IMR-90 (cell line): Measurements from ENCODE around the gene FXYD5. TPM values are rescaled to one million over a fixed set of nuclear protein-coding genes. Genes with fewer than 3 reads are reported as not detected.

Source experiments
- ATAC-seq: fragments of 200-7000 bp; cut with Tn5 transposase; 2 replicates; pipeline ENCODE4 v1.9.1; 2020; ENCODE audit warnings: low read depth, mild to moderate bottlenecking, moderate library complexity
- BruUV-seq: library from RNA; stranded (reverse); fragments of 400-500 nt; replicated peaks from 2 replicates; lab custom pipeline; 2021; lab: Mats Ljungman, UMichigan
- CTCF ChIA-PET: fragments of 300-600 bp; formaldehyde crosslinking; extraction: SDS; loops from one replicate; lab custom pipeline; 2021; ENCODE audit warnings: antibody characterized with exemption; lab: Yijun Ruan, JAX
- POLR2A ChIA-PET: fragments of 300-600 bp; sonication (Branson Sonifier 250); formaldehyde crosslinking; loops from one replicate; lab custom pipeline; 2022; ENCODE audit warnings: antibody characterized with exemption; ENCODE audit not compliant: unreplicated experiment; lab: Charles Lee
- DNase-seq: peaks from one replicate; pipeline ENCODE4 v3.0.0; 2013
- H2AFZ ChIP-seq: replicated peaks from 2 replicates; pipeline ENCODE3; 2013; ENCODE audit warnings: low read length, mild to moderate bottlenecking; ENCODE audit not compliant: poor library complexity
- H2AK5ac ChIP-seq: 2 replicates; pipeline ENCODE4 v1.6.1; 2013; ENCODE audit warnings: low read depth, low read length, inconsistent platforms
- H2AK9ac ChIP-seq: replicated peaks from 2 replicates; pipeline ENCODE3; 2013; ENCODE audit warnings: mild to moderate bottlenecking, low read depth, low read length, moderate library complexity; ENCODE audit not compliant: poor library complexity
- H2BK120ac ChIP-seq: 2 replicates; pipeline ENCODE4 v1.6.1; 2013; ENCODE audit warnings: low read depth, low read length, inconsistent platforms
- H2BK15ac ChIP-seq: 3 replicates; pipeline ENCODE4 v1.6.1; 2013; ENCODE audit warnings: low read depth, low read length, inconsistent platforms
- H2BK20ac ChIP-seq: 2 replicates; pipeline ENCODE4 v1.6.1; 2013; ENCODE audit warnings: low read depth, mild to moderate bottlenecking, inconsistent platforms, low read length, moderate library complexity
- H2BK5ac ChIP-seq: 2 replicates; pipeline ENCODE4 v1.6.1; 2013; ENCODE audit warnings: mild to moderate bottlenecking, low read depth, low read length, inconsistent platforms; ENCODE audit not compliant: poor library complexity, severe bottlenecking
- H3K14ac ChIP-seq: replicated peaks from 2 replicates; pipeline ENCODE4 v1.6.1; 2013; ENCODE audit warnings: low read depth, low read length, inconsistent platforms
- H3K18ac ChIP-seq: 2 replicates; pipeline ENCODE4 v1.6.1; 2013; ENCODE audit warnings: low read depth, low read length, control low read depth
- H3K23ac ChIP-seq: 2 replicates; pipeline ENCODE4 v1.6.1; 2013; ENCODE audit warnings: low read depth, low read length, inconsistent platforms
- H3K27ac ChIP-seq: 2 replicates; pipeline ENCODE4 v1.5.1; 2013; ENCODE audit warnings: mild to moderate bottlenecking, control low read depth, low read length; ENCODE audit not compliant: insufficient read depth
- H3K27me3 ChIP-seq: 2 replicates; pipeline ENCODE4 v1.6.1; 2013; ENCODE audit warnings: low read length; ENCODE audit not compliant: control insufficient read depth, insufficient read depth
- H3K36me3 ChIP-seq: 2 replicates; pipeline ENCODE4 v1.6.1; 2013; ENCODE audit warnings: low read length, mixed read lengths; ENCODE audit not compliant: control insufficient read depth, insufficient read depth
- H3K4ac ChIP-seq: 2 replicates; pipeline ENCODE4 v1.6.1; 2013; ENCODE audit warnings: low read depth, low read length, inconsistent platforms
- H3K4me1 ChIP-seq: 2 replicates; pipeline ENCODE4 v1.6.1; 2013; ENCODE audit warnings: low read length, mixed read lengths; ENCODE audit not compliant: control insufficient read depth, insufficient read depth
- H3K4me2 ChIP-seq: 2 replicates; pipeline ENCODE4 v1.6.1; 2013; ENCODE audit warnings: low read depth, mild to moderate bottlenecking, control low read depth, low read length, moderate library complexity
- H3K4me3 ChIP-seq: 2 replicates; pipeline ENCODE4 v1.5.1; 2013; ENCODE audit warnings: low read depth, mild to moderate bottlenecking, control low read depth, low read length, moderate library complexity; ENCODE audit not compliant: insufficient read depth
- H3K56ac ChIP-seq: 2 replicates; pipeline ENCODE4 v1.6.1; 2013; ENCODE audit warnings: low read length, inconsistent platforms; ENCODE audit not compliant: insufficient read depth; ENCODE audit errors: extremely low read depth
- H3K79me1 ChIP-seq, 2 experiments: 2 replicates each; pipeline ENCODE4 v1.6.1; 2013; ENCODE audit warnings: low read length in 2 of 2, inconsistent platforms in 1 of 2, low read depth in 1 of 2
- H3K9ac ChIP-seq: 2 replicates; pipeline ENCODE4 v1.6.1; 2013; ENCODE audit warnings: low read depth, low read length, control low read depth
- H3K9me1 ChIP-seq: 2 replicates; pipeline ENCODE4 v1.6.1; 2013; ENCODE audit warnings: low read length, inconsistent platforms; ENCODE audit not compliant: insufficient read depth
- H3K9me3 ChIP-seq: 2 replicates; pipeline ENCODE4 v1.6.1; 2013; ENCODE audit warnings: low read length; ENCODE audit not compliant: control insufficient read depth, insufficient read depth
- H4K20me1 ChIP-seq: 2 replicates; pipeline ENCODE4 v1.6.1; 2013; ENCODE audit warnings: low read length, inconsistent platforms; ENCODE audit not compliant: insufficient read depth
- H4K5ac ChIP-seq: 2 replicates; pipeline ENCODE4 v1.6.1; 2013; ENCODE audit warnings: mild to moderate bottlenecking, low read depth, low read length, control low read depth
- H4K8ac ChIP-seq, 2 experiments: 2 replicates each; pipeline ENCODE4 v1.6.1; 2013; ENCODE audit warnings: low read depth in 2 of 2, low read length in 2 of 2, control low read depth in 1 of 2, inconsistent platforms in 1 of 2
- H4K91ac ChIP-seq: 2 replicates; pipeline ENCODE4 v1.6.1; 2013; ENCODE audit warnings: low read depth, low read length, inconsistent platforms; ENCODE audit not compliant: insufficient read depth
- BHLHE40 ChIP-seq: fragments of 150-350 bp; IDR thresholded peaks from 2 replicates; pipeline ENCODE4 v1.6.1; 2016; ENCODE audit warnings: mild to moderate bottlenecking, low read depth, low read length
- CHD1 ChIP-seq: IDR thresholded peaks from 2 replicates; pipeline ENCODE4 v1.6.1; 2012; ENCODE audit warnings: low read depth, low read length, improper control_type of control experiment
- CTCF ChIP-seq: conservative IDR thresholded peaks from 2 replicates; pipeline ENCODE4 v1.5.1; 2012; ENCODE audit warnings: mild to moderate bottlenecking, low read depth, low read length, improper control_type of control experiment
- ELK1 ChIP-seq: fragments of 150-350 bp; IDR thresholded peaks from 2 replicates; pipeline ENCODE4 v1.6.1; 2016; ENCODE audit warnings: low read depth, mild to moderate bottlenecking, low read length, moderate library complexity, borderline replicate concordance
- FOS ChIP-seq: fragments of 150-350 bp; IDR thresholded peaks from 2 replicates; pipeline ENCODE4 v1.6.1; 2016; ENCODE audit warnings: low read depth, low read length
- MAFK ChIP-seq: IDR thresholded peaks from 2 replicates; pipeline ENCODE4 v1.6.1; 2012; ENCODE audit warnings: low read depth, low read length, improper control_type of control experiment
- MXI1 ChIP-seq: IDR thresholded peaks from 2 replicates; pipeline ENCODE4 v1.6.1; 2012; ENCODE audit warnings: low read depth, mild to moderate bottlenecking, low read length, moderate library complexity, borderline replicate concordance
- NFE2L2 ChIP-seq: fragments of 150-350 bp; IDR thresholded peaks from 2 replicates; pipeline ENCODE4 v1.6.1; 2016; ENCODE audit warnings: low read depth, mild to moderate bottlenecking, low read length
- POLR2A ChIP-seq: IDR thresholded peaks from 2 replicates; pipeline ENCODE4 v1.6.1; 2012; ENCODE audit warnings: mild to moderate bottlenecking, low read depth, low read length
- RCOR1 ChIP-seq: IDR thresholded peaks from 2 replicates; pipeline ENCODE4 v1.6.1; 2012; ENCODE audit warnings: mild to moderate bottlenecking, low read length, improper control_type of control experiment; ENCODE audit not compliant: insufficient replicate concordance
- SMC3 ChIP-seq: fragments of 150-350 bp; IDR thresholded peaks from 2 replicates; pipeline ENCODE4 v1.6.1; 2016; ENCODE audit warnings: low read depth, mild to moderate bottlenecking, antibody characterized with exemption, low read length, moderate library complexity
- USF2 ChIP-seq: fragments of 150-350 bp; IDR thresholded peaks from 2 replicates; pipeline ENCODE4 v1.6.1; 2017; ENCODE audit warnings: mild to moderate bottlenecking, antibody characterized with exemption, low read length, low read depth
- WGBS, 2 experiments: methylation state at CpG; one replicate each; pipeline versions ENCODE4 v1.1.5 to v1.1.7; 2013; ENCODE audit warnings: missing lambda C conversion rate in 2 of 2; ENCODE audit not compliant: insufficient read length in 1 of 2; ENCODE audit errors: extremely low coverage in 2 of 2; 5-methylcytosine and 5-hydroxymethylcytosine counted together
- dilution Hi-C: fragments of 300-500 bp; cut with HindIII; formaldehyde crosslinking; loops from one replicate; pipeline ENCODE4 v1.14.3; 2018; ENCODE audit warnings: low sequenced_read_pairs; ENCODE audit not compliant: unreplicated experiment
- in situ Hi-C: fragments of 300-500 bp; cut with MboI; formaldehyde crosslinking; loops from 3 replicates; pipeline ENCODE4 v1.14.3; 2019; ENCODE audit warnings: low sequenced_read_pairs, inconsistent platforms, mixed read lengths
- intact Hi-C: fragments of 100-400 bp; cut with micrococcal nuclease; formaldehyde crosslinking; loops from 2 replicates; pipeline ENCODE4 v1.10.0; 2022
- polyA plus RNA-seq, 3 experiments: library from polyadenylated mRNA; depleted of rRNA; stranded (reverse); fragments of >200 nt; gene quantifications; 2 replicates each; pipeline ENCODE4 v1.2.3, GENCODE V29; 2012; ENCODE audit warnings: low replicate concordance in 1 of 3
- total RNA-seq: library from RNA; depleted of rRNA; stranded (reverse); fragments of >200 nt; gene quantifications from 2 replicates; pipeline ENCODE4 v1.2.3, GENCODE V29; 2012

The FXYD5 gene
- total and polyA plus RNA-seq, 2 of the 4 experiments (the other 2 are of a cell fraction) = 53.6 to 245 TPM

GRCh38 chr19:35109395-35110112 lies 45.0 kb upstream of the FXYD5 start:
- Histone ChIP-seq H2BK20ac (no peak overlapping the region), H3K4me3 (no peak overlapping the region), H3K4me1 (no peaks in the 10 kb centered on the region), H3K27me3 (peaks cover 5% of the 10 kb centered on the region; the same call in 1 of the 2 replicates), H2BK5ac (no peak overlapping the region), H2BK15ac (no peak overlapping the region), H3K36me3 (no peaks in the 10 kb centered on the region), H3K14ac (no peak overlapping the region), H3K23ac (no peak overlapping the region), H3K9ac (no peak overlapping the region), H4K91ac (no peak overlapping the region), H3K9me1 (no peaks in the 10 kb centered on the region), H2AK9ac (no peak overlapping the region), H4K5ac (no peak overlapping the region), H3K56ac (no peak overlapping the region), H3K4me2 (no peak overlapping the region), H3K27ac (no peak overlapping the region), H2AFZ (no peak overlapping the region), H3K18ac (no peak overlapping the region), H2AK5ac (no peak overlapping the region), H3K9me3 (peaks cover 5% of the 10 kb centered on the region; the same call in 1 of the 2 replicates), H4K20me1 (no peaks in the 10 kb centered on the region), H4K8ac (no peak overlapping the region), H3K79me1 (no peaks in the 10 kb centered on the region), H2BK120ac (no peak overlapping the region), H3K4ac (no peak overlapping the region)
- BruUV-seq = no TSS peak
- ChIA-PET CTCF (no interaction called here), POLR2A (no interaction called here)
- DNase-seq (no peak), ATAC-seq (no peak)
- WGBS, 2 experiments = 73% methylated on average over 7 of the region's 22 CpGs; no CpG with 5 or more reads in 1 of the 2 experiments
- intact Hi-C loops (no loop called here), in situ Hi-C loops (no loop called here), dilution Hi-C loops (no loop called here)
- TF ChIP-seq MXI1 (no peak), USF2 (no peak), NFE2L2 (no peak), MAFK (no peak), FOS (no peak), SMC3 (no peak), RCOR1 (no peak), ELK1 (no peak), BHLHE40 (no peak), CHD1 (no peak), CTCF (no peak), POLR2A (no peak)
